H1 (cell line): Measurements from ENCODE around the gene ARHGEF11. TPM values are rescaled to one million over a fixed set of nuclear protein-coding genes. Genes with fewer than 3 reads are reported as not detected.

Source experiments
- CEBPB ChIP-seq: IDR thresholded peaks from 2 replicates; pipeline ENCODE4 v1.6.1; 2012; ENCODE audit warnings: low read depth, low read length
- CHD7 ChIP-seq: fragments of 300-600 bp; sonication (generic); IDR thresholded peaks from 2 replicates; pipeline ENCODE4 v1.7.1; 2012; ENCODE audit warnings: low read length, moderate library complexity, mild to moderate bottlenecking, inconsistent platforms; ENCODE audit not compliant: insufficient replicate concordance
- GTF2F1 ChIP-seq: IDR thresholded peaks from 2 replicates; pipeline ENCODE4 v1.6.1; 2012; ENCODE audit warnings: low read depth, low read length, improper control_type of control experiment, borderline replicate concordance
- KDM1A ChIP-seq: fragments of 200-600, 300-600 bp; sonication (generic); IDR thresholded peaks from 2 replicates; pipeline ENCODE4 v1.7.1; 2016; ENCODE audit warnings: mild to moderate bottlenecking, low read length, borderline replicate concordance
- SIRT6 ChIP-seq: IDR thresholded peaks from one replicate; pipeline ENCODE4 v1.7.1; 2012; ENCODE audit warnings: low read length, inconsistent platforms
- polyA plus RNA-seq, 7 experiments: library from polyadenylated mRNA; depleted of rRNA in 3 of 7; stranded (reverse) in 5 of 7; unstranded in 2 of 7; fragments of >200 nt in 5 of 7; fragments of 200-250 nt in 2 of 7; gene quantifications; 1 replicate in 5 of 7; 2 replicates in 1 of 7; 4 replicates in 1 of 7; pipeline versions ENCODE4 v1.2.1 to v1.2.3, GENCODE V29; 2011 to 2013; ENCODE audit warnings: missing spikeins in 2 of 7, mixed read lengths in 2 of 7
- total RNA-seq: library from RNA; stranded (reverse); fragmentation: NEBNext Ultra II Directional; extraction: Animal tissue kit (Norgen Biotek cat#: 25700); gene quantifications from 2 replicates; pipeline ENCODE4 v1.2.1, GENCODE V29; 2021

ARHGEF11 gene
- total and polyA plus RNA-seq, 2 of the 8 experiments (the other 6 are each of a cell fraction or from before 2014, with no cell fraction given), result 19.9 to 33.1 TPM

GRCh38 chr1:156899956-156900718 is 145.4 kb downstream of the ARHGEF11 start (continued):
- no peak for TF ChIP-seq CHD7
- TF ChIP-seq CEBPB, result no peak
- TF ChIP-seq KDM1A, result no peak
- TF ChIP-seq GTF2F1, result no peak
- TF ChIP-seq SIRT6, result no peak
